Uterus (tissue), 2 donors: Measurements from ENCODE around the gene XKR7.

Experiments used
- CTCF ChIP-seq, 4 experiments: fragments of 200-600 bp in 2 of 4; fragments of 450-650 bp in 2 of 4; sonication (generic) in 2 of 4; IDR thresholded peaks; one replicate each; pipeline ENCODE4 v1.5.1; 2016 to 2019; ENCODE audit warnings: antibody characterized with exemption in 4 of 4, mild to moderate bottlenecking in 2 of 4, moderate library complexity in 1 of 4
- POLR2A ChIP-seq, 2 donors: fragments of 450-650 bp; IDR thresholded peaks; one replicate each; pipeline ENCODE4 v1.6.1; 2016; ENCODE audit warnings: antibody characterized with exemption in 2 of 2, mild to moderate bottlenecking in 1 of 2, moderate library complexity in 1 of 2

- no peak for TF ChIP-seq POLR2A (IDR thresholded peaks at IDR 0.05)
- TF ChIP-seq CTCF (IDR thresholded peaks at IDR 0.05) = no peak
These were observed 9.1 kb downstream of the XKR7 start for GRCh38 chr20:31977080-31977479.
